Daoy (cell line): ENCODE results near the gene RABEP2. TPM values are rescaled to one million over a fixed set of nuclear protein-coding genes. Genes with fewer than 3 reads are reported as not detected.
"Not testable (repeated sequence)": the region's sequence is repeated elsewhere in the genome, so short reads cannot be mapped to it uniquely, and the experiment has no call there.

Source experiments
- DNase-seq: peaks from one replicate; pipeline ENCODE4 v3.0.0-alpha.2; 2015; ENCODE audit warnings: low read depth
- total RNA-seq: library from RNA; depleted of rRNA; stranded (reverse); fragments of >200 nt; shearing (Covaris generic); gene quantifications from 2 replicates; pipeline ENCODE4 v1.2.3, GENCODE V29; 2014

RABEP2 gene
- total RNA-seq, 1 experiment from 2014 or later: 30.2 TPM

DNA sequence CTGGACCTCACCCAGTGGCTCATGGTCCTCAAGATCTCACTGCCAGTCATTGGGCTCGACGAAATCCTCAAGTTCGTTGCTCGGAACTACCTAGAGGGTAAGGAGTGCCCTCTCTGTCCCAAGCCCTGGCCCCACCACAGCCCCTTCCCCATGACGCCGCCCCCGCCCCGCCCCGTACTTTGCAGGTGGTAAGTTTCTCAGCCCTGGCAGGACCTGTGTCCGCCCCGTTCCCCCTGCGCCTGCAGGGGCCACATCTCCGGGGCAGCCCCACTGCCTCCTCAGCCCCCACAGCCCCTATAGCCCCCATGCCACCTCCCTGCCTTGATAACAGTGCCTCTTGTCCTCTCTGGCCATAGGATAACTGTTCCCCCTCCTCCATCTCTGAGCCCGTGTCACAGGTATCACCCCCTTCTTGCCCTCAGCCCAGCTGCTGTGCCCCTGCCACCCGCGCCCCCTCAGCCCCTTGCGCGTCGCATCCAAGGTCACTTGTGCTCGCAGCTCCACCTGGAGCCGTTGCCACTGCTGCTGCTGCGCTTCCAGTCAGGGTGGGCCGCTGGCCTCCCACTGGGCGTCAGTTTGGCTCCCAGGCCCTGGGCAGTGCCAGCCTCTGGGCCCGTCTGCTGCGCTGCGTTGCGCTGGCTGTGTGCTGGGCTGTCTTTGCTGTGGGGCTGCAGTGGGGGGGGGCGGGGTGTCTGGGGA is 21.5 kb downstream of the RABEP2 start:
- no peak for DNase-seq

DNA sequence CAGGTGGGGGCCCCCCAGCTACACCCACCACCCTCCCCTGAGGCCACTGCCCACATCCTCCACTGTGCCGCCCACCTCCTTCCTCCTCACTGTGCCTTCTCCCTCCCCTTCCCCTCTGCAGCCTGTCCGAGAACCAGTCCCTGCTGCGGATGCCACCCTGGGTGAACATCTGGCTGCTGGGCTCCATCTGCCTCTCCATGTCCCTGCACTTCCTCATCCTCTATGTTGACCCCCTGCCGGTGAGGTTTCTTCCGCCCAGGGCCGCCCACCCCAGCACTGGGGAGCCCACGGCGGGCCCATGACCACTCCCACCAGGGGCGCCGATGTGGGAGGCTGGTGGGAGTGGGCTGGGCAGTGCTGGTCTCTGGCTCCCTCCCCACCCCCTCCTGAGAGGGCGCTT is 22.1 kb downstream of the RABEP2 start:
- no peak for DNase-seq

DNA sequence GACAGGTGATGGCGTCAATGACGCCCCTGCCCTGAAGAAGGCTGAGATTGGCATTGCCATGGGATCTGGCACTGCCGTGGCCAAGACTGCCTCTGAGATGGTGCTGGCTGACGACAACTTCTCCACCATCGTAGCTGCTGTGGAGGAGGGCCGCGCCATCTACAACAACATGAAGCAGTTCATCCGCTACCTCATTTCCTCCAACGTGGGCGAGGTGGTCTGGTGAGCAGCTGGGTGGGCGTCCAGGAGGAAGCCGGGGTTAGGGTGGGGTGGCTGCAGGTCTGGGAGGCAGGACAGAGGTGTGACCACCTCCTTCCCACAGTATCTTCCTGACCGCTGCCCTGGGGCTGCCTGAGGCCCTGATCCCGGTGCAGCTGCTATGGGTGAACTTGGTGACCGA is 23.2 kb downstream of the RABEP2 start:
- DNase-seq: no peak

DNA sequence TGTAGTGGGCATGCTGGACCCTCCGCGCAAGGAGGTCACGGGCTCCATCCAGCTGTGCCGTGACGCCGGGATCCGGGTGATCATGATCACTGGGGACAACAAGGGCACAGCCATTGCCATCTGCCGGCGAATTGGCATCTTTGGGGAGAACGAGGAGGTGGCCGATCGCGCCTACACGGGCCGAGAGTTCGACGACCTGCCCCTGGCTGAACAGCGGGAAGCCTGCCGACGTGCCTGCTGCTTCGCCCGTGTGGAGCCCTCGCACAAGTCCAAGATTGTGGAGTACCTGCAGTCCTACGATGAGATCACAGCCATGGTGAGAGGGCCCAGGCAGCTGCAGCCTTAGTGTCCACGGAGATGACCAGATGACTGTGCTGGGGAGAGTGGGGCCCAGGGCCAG is 24.4 kb downstream of the RABEP2 start:
- no peak for DNase-seq

DNA sequence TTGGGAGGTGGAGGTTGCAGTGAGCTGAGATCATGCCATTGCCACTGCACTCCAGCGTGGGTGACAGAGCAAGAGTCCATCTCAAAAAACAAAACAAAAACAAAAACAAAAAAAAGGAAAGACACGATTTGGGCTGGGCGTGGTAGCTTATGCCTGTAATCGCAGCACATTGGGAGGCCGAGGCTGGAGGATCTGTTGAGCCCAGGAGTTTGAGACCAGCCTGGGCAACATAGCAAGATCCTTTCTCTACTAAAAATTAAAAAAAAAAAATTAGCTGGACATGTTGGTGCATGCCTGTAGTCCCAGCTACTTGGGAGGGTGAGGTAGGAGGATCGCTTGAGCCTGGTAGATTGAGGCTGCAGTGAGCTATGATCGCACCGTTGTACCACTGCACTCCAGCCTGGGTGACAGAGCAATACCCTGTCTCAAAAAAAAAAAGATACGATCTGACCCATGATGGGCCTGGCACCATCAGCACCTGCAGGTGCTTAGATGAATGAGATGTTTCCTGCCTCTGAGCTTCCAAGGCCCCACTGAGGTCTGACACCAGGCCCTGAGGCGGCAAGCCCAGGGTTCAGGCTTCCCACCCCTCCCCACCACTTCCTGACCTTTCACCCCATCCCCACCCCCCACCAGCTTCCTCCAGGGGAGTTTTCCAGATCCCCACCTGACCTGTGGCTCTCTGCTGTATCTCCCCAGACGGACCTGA is 25.0 kb downstream of the RABEP2 start:
- DNase-seq: no peak

DNA sequence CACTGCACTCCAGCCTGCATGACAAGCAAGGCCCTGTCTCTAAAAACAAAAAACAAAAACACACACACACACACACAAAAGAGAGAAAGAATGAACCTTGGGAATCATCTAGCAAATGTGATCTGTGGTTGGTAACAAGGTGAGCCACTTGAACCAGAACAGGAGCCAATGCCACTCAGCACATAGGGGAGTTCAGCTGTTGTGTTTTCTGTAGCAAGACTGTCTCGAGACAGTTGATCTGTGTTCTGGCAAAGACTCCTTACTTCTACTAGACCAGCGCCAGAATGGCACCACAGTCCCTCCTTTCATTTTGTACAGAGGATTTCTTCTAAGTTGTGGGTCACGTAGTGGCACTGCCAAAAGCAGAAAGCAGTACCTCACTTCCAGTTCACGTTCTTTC is 26.1 kb downstream of the RABEP2 start:
- no peak for DNase-seq

DNA sequence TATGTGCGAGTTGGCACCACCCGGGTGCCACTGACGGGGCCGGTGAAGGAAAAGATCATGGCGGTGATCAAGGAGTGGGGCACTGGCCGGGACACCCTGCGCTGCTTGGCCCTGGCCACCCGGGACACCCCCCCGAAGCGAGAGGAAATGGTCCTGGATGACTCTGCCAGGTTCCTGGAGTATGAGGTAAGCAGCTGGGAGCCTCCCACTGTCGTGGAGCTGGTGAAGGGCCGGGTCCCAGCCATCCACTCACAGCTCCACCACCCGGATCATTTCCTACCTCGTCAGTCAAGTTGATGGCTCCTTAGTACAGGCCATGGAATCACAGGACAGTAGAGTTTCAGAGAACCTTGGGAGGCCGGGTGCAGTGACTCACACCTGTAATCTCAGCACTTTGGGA is 26.8 kb downstream of the RABEP2 start:
- DNase-seq: peak; percentile 52

DNA sequence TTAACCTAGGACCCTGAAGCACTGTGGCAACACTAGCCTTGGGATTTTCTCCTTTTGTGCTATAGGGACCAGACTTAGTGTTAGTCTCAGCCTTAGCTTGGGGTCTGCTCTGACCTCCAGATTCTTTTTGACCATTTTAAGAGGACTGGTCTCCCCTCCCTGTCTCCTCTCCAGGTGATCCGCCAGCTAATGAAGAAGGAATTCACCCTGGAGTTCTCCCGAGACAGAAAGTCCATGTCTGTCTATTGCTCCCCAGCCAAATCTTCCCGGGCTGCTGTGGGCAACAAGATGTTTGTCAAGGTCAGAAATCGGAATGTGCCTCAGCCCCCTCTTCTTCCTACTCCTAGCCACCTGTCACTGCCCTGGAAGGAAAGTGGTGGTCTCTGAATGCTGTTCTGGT is 27.2 kb downstream of the RABEP2 start:
- no peak for DNase-seq

DNA sequence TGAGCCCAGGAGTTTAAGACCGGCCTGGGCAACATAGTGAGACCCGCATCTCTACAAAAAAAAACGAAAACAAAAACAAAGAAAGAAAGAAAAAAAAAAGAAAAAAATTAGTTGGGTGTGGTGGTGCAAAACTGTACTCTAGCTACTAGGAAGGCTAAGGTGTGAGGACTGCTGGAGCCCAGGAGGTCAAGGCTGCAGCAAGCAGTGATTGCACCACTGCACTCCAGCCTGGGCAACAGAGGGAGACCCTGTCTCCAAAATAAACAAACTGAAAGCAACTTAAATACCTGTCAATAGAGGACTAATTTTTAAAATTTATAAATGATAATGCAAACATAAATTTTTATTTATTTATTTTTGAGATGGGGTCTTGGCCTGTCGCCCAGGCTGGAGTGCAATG is 29.4 kb downstream of the RABEP2 start:
- DNase-seq: no peak

DNA sequence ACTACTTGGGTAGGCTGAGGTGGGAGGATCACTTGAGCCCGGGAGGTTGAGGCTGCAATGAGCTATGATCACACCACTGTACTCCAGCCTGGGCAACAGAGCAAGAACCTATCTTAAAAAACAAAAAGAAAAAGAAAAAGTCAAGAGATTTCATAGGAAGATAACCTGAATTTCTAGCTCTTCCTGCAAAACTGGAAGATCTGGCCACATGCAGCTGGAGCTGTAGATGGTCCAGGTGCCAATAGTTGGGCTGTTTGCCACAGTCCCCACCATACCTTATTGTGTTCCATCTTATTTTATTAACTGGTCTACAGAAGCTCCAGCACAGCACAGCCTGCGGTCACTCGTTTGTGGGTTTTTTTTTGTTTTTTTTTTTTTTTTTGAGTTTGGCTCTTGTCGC is 31.7 kb downstream of the RABEP2 start:
- no peak for DNase-seq

DNA sequence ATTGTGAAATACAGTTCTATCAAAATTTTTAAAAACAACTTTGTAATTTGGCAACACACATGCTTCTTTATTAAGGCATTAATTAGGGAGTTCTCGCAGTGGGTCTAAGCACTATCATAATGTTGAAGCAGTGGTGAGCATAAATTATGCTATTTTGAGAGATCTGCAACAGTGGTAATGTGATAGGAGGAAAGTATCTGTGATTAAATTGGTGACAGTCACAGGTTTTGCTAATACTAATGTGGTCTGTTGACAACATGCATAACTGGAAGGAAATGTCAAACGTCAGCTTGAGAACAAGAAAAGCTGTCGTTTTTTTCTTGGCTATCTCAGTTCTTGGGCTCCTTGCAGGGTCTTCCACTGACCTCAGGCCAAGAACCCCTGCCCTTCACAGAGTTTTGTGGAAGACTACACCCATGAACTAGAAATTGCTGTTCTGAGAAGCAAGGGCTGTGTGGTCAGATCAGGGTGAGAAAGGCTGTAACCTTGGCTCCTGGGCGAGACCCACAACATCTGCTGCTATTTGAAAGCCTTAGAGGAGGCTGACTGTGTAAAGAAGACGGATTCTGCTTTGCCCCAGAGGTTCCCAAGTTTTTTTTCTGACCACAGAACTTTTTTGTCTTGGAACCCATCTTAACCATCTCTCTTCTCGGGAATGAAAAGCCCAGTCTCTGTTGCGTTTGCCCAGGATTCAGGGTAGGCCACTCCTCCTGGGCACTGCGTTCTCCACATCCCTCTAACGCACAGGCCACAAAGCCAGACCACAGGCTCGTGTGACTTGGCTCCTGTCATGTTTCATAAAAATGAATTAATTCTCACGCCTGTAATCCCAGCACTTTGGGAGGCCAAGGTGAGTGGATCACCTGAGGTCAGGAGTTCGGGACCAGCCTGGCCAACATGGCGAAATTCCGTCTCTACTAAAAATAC is 32.8 kb downstream of the RABEP2 start:
- no peak for DNase-seq

DNA sequence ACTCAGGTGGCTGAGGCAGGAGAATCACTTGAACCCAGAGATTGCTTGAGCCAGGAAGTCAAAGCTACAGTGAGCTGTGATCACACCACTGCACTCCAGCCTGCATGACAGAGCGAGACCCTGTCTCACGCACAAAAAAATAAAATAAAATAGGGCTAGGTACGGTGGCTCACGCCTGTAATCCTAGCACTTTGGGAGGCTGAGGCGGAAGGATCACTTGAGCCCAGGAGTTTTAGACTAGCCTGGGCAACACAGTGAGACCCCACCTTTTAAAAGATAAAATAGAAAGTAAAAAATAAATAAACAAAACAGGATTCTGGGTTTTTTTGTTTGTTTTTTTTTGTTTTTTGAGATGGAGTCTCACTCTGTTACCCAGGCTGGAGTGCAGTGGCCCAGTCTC is 34.7 kb downstream of the RABEP2 start:
- not testable (repeated sequence) for DNase-seq

DNA sequence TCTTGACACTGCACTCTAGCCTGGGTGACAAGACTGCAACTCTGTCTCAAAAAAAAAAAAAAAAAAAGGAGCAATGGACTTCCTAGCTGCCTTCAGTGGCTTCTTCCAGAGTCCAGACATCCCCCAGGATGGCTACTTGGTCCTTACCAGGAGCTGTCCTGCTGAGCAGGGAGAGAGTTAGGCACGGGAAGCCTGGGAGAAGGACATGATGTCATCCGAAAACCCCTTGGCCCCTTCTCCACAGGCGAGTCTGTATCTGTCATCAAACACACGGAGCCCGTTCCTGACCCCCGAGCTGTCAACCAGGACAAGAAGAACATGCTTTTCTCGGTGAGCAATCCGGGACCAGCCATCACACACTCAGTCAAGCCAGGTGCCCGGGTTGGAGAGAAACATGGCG is 38.1 kb downstream of the RABEP2 start:
- no peak for DNase-seq

DNA sequence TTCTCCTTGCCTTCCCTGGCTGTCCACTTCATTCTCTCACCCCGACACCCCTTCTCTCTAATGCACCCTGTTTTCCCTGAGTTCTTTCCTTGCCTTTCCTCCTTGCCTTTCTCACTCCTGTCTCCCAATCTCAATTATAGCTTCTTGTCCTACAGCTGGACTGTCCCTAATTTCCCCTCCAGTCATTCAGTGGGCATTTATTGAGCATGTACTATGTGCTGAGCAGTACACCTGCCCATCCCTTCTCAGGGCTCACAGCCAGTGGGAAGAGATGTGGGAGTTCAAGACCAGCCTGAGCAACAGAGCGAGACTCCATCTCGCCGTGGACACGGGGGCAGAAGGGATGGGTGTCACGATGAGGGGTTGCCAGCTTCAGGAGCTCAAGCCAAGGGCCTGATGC is 41.0 kb downstream of the RABEP2 start:
- DNase-seq: no peak

DNA sequence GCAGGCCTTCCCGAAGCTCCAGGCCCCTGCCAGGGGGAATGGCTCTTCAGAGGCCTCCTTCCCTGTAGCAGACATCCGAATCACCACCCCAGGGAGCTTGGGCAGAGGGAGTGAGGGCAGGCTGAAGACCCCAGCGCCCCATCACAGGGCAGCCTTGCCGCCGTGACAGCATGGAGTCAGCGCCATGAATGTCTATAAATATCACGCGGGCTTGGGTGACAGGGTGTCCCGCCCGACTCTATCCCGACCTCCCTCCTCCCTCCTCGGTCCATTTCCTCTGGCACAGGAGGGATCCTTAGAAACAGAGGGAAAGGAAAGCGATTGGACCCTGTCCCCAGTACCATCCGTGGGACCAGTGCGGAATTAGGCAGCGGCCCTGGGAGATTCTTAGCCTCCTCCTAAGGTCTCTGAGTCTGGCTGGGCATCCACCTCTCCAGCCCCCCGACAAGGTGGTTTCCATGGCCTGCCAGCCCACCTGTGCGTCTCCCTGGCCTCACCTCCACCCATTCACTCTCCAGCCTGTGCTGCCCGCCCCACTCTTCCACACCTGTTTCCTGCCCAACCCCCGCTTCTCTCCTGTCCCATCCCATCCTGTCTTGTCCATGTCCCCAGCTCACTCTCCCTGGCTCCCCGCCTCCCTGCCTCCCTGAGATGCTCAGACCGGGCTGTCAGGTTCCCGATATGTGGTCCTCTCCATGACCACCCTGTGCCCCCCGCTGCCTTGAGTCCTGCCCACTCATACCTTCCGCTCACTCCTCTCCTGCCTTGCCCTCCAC is 41.6 kb downstream of the RABEP2 start:
- no peak for DNase-seq

DNA sequence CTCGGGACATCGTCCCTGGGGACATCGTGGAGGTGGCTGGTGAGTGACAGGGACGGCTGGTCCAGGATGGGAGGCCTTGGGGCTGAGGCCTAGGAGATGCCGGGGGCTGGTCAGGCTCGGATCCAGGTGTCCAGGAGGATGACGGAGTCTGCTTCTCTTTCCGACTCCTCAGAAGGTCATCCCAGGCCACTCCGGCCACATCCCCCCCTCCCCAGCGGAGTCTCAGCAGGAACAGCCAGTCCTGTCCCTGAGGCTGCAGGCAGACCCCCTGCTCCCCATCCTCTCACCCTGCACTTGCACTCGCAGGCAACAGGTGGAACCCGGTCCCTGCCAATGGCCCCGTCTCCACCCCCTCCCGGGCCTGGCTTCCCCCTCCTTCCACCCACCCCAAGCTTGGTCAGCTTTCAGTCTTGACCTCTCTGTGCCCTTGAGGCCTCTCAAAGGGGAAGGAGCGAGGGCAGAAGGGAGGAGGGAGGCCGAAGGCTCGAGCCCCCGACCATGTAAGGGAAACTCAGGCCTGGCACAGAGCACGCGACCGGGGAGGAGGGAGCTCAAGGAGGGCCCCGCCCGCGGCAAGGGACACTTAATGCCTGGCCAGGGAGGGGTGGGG is 42.4 kb downstream of the RABEP2 start:
- DNase-seq: no peak

DNA sequence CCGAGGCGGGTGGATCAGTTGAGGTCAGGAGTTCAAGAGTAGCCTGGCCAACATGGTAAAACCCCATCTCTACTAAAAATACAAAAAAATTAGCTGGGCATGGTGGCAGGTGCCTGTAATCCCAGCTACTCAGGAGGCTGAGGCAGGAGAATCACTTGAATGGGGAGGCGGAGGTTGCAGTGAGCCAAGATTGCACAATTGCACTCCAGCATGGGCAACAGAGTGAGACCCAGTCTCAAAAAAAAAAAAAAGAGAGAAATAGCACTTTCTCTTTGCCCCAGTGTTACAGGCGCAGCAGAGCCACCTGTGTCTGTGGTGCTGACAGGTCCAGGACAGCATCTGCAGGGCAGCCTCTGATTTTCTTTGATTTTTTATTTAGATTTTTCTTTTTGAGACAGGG is 43.5 kb downstream of the RABEP2 start:
- not testable (repeated sequence) for DNase-seq

DNA sequence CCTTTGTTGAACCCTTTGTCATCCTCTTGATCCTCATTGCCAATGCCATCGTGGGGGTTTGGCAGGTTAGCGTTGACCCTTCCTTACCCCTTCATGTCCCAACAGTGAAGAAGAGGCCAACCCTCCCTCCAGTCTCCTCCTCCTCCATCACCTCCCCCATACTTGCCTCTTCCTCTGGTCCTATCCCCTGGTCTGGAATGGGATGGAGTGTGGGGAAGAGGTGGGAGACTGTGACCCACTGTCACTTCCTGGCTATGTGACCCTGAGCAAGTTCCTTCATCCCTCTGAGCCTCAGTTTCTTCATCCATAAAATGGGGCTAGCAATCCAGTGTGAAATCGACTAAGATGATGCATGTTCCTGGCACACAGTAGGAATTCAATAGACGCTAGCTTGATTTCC is 44.1 kb downstream of the RABEP2 start:
- no peak for DNase-seq

DNA sequence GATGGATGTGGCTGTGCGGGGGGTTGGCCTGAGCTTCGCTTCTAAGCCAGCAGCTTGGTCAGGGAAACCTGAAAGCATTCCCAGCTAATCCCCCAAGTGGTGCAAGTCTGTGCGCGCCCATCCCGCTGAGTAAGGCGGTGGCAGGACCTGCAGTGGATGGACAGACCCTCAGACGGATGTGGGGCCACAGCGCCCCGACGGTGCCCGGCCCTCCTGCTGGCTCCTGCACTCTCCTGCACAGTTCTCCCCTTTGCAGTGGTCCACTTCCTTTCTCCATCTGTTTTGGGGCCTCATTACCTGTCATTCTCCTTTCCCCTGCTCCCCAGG is 44.5 kb downstream of the RABEP2 start:
- DNase-seq: no peak

DNA sequence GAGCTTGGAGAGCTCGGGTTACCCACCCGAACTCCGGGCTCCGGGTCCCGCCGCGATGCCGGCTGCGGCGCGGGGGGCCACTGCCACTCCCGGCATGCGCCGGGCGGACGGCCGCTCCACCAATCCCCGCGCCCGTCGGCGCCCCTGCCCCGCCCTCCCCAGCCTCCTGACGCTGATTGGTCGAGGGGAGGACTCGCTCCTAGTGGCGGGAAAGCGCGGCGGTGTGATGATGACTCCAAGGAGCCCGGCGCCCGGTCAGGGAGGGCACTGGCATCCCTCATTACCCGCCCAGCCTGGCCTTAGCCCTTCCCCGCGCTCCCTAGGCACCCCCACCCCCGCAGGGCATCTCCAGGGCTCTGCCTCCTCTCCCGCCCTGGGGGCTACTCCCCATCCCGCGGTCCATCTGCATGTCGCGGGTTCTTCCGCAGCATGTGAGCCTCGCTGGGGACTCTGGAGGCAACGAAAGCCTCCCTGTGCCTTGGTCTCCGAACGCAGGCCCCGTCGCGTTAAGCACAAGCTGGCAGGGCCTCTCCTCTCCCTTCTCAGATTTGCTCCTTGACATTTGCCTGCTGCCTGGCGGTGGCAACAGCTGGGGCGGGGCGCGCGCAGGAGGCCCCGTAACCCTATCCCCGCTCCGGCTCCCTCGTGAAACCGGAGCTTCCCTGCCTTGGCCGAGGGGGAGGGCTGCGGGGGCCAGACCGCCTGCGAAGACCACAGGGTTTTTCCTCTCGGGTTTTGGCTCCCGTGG is 45.0 kb downstream of the RABEP2 start:
- DNase-seq: peak; percentile 90
